Measurements from ENCODE around the gene BPHL. TPM values are rescaled to one million over a fixed set of nuclear protein-coding genes. Genes with fewer than 3 reads are reported as not detected.
"Not testable (repeated sequence)": the region's sequence is repeated elsewhere in the genome, so short reads cannot be mapped to it uniquely, and the experiment has no call there.

Gene BPHL
- total and polyA plus RNA-seq, 2 experiments from 2014 or later = 22.8 to 45.5 TPM

DNA sequence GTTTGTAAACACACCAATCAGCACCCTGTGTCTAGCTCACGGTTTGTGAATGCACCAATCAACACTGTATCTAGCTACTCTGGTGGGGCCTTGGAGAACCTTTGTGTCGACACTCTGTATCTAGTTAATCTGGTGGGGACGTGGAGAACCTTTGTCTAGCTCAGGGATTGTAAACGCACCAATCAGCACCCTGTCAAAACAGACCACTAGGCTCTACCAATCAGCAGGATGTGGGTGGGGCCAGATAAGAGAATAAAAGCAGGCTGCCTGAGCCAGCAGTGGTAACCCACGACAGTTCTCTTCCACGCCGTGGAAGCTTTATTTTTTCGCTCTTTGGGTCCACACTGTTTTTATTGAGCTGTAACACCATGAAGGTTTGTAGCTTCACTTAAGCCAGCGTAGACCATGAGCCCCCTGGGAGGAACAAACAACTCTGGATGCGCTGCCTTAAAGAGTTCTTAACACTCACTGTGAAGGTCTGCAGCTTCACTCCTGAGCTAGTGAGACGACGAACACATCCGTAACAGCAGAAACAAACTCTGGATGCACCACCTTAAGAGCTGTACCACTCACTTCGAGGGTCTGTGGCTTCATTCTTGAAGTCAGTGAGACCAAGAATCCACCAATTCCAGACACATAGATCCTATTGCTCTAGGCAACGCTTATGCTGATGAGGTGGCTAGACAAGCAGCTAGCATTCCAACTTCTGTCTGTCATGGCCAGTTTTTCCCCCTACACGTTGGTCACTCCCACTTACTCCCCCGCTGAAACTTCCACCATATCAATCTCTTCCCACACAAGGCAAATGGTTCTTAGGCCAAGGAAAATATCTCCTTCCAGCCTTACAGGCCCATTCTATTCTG is 53.0 kb downstream of the BPHL start:
- not testable (repeated sequence) for DNase-seq (ENCODE audit: low spot score); H3K9me2 ChIP-seq (ENCODE audit: insufficient read depth); H2AFZ ChIP-seq; H3K4me3 Mint-ChIP-seq; ATAC-seq; H3K27me3 Mint-ChIP-seq (ENCODE audit: insufficient read depth, low read depth, poor library complexity); H3K27me3 ChIP-seq (ENCODE audit: insufficient read depth); H3F3A ChIP-seq (replicated peaks; ENCODE audit: low read depth); H3K27ac ChIP-seq (ENCODE audit: low read depth); H4K20me1 ChIP-seq (replicated peaks; ENCODE audit: insufficient read depth); H3K4me2 ChIP-seq; H3K36me3 ChIP-seq (ENCODE audit: insufficient read depth); H3K27ac Mint-ChIP-seq; H3K79me2 ChIP-seq (replicated peaks; ENCODE audit: insufficient read depth); H3K9me3 Mint-ChIP-seq; H3K4me3 ChIP-seq; H3K36me3 Mint-ChIP-seq (ENCODE audit: low read depth)
- peaks cover 26% of the 10 kb centered on the region for H3K4me1 ChIP-seq (ENCODE audit: insufficient read depth)
- H3K4me1 Mint-ChIP-seq = peaks cover 34% of the 10 kb centered on the region
- 0 out of 2 replicates have a peak, but pooled peaks have one; percentile 25 for TF ChIP-seq POLR2AphosphoS5 (IDR thresholded peaks at IDR 0.05; ENCODE audit: low read depth)

DNA sequence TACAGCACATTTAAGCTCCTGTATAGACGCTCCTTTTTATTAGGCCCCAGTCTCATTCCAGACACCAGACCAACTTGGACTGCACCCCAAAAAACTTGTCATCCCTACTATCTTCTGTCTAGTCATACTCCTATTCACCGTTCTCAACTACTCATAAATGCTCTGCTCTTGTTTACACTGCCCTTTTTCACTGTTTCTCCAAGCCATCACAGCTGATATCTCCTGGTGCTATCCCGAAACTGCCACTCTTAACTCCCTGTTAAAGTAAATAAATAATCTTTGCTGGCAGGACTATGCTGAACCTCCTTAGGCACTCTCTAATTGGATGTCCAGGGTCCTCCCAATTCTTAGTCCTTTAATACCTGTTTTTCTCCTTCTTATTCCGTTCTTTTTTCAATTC is 54.3 kb downstream of the BPHL start:
- H3K27ac Mint-ChIP-seq; H3K36me3 Mint-ChIP-seq (ENCODE audit: low read depth); H2AFZ ChIP-seq; H3K9me2 ChIP-seq (ENCODE audit: insufficient read depth); H3K4me3 Mint-ChIP-seq; DNase-seq (ENCODE audit: low spot score); H4K20me1 ChIP-seq (replicated peaks; ENCODE audit: insufficient read depth); H3K9me3 Mint-ChIP-seq; H3K27me3 Mint-ChIP-seq (ENCODE audit: insufficient read depth, low read depth, poor library complexity); H3K79me2 ChIP-seq (replicated peaks; ENCODE audit: insufficient read depth); H3F3A ChIP-seq (replicated peaks; ENCODE audit: low read depth); H3K4me3 ChIP-seq; H3K27ac ChIP-seq (ENCODE audit: low read depth); H3K4me2 ChIP-seq; H3K27me3 ChIP-seq (ENCODE audit: insufficient read depth); ATAC-seq; H3K36me3 ChIP-seq (ENCODE audit: insufficient read depth): not testable (repeated sequence)
- peaks cover 14% of the 10 kb centered on the region for H3K4me1 ChIP-seq (ENCODE audit: insufficient read depth)
- H3K4me1 Mint-ChIP-seq = peaks cover 22% of the 10 kb centered on the region

DNA sequence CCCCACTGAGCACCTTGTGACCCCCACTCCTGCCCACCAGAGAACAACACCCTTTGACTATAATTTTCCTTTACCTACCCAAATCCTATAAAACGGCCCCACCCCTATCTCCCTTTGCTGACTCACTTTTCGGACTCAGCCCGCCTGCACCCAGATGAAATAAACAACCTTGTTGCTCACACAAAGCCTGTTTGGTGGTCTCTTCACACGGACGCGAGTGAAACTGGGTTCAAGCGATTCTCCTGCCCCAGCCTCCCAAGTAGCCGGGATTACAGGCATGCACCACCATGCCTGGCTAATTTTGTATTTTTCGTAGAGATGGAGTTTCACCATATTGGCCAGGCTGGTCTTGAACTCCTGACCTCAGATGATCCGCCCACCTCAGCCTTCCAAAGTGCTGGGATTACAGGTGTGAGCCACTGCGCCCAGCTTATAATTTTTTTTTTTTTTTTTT is 55.2 kb downstream of the BPHL start:
- H3K4me3 ChIP-seq; H3K9me3 Mint-ChIP-seq; H3K27ac ChIP-seq (ENCODE audit: low read depth); H3K4me2 ChIP-seq; H3K9me2 ChIP-seq (ENCODE audit: insufficient read depth); H3K36me3 ChIP-seq (ENCODE audit: insufficient read depth); DNase-seq (ENCODE audit: low spot score); H3K27me3 ChIP-seq (ENCODE audit: insufficient read depth); H3K27me3 Mint-ChIP-seq (ENCODE audit: insufficient read depth, low read depth, poor library complexity); H3K36me3 Mint-ChIP-seq (ENCODE audit: low read depth); ATAC-seq; H4K20me1 ChIP-seq (replicated peaks; ENCODE audit: insufficient read depth); H3K4me3 Mint-ChIP-seq; H3F3A ChIP-seq (replicated peaks; ENCODE audit: low read depth); H2AFZ ChIP-seq; H3K79me2 ChIP-seq (replicated peaks; ENCODE audit: insufficient read depth): not testable (repeated sequence)
- peaks cover 21% of the 10 kb centered on the region for H3K4me1 Mint-ChIP-seq
- H3K27ac Mint-ChIP-seq = peak overlapping the region; percentile 29; the same call in 1 of the 2 replicates
- H3K4me1 ChIP-seq (ENCODE audit: insufficient read depth) = peaks cover 14% of the 10 kb centered on the region

DNA sequence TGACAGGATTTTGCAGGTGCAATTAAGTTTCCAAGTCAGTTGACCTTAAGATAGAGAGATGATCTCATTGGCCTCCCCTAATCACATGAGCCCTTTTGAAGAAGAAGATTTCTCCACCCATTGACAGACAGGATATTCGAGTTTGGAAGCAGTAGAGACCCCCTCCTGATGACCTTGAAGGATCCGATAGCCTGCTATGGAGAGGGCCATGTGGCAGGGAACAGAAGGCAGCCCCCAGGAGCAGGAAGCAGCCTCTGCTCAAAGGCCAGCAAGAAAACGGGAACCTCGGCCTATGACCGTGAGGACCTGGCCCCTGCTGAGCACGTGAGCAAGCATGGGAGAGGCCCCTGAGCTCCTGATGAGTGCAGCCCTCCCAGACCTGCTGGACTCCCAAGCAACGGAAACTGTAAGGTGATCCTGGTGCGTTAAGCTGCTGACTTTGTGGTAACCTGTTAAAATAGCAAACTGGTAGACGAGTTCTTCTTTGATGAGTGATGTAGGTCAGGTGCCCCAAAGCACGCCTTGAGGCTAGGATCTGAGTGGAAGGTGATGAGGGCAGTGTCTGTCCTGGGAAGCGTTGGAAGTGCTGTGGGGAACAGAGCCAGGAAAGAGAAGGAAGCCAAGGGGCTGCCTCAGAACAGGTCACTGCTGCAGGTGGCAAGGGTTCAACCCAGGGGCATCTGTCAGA is 57.3 kb downstream of the BPHL start:
- no peak for ATAC-seq
- TF ChIP-seq JUNB (IDR thresholded peaks at IDR 0.05; ENCODE audit: unreplicated experiment) (no peak), EZH2phosphoT487 (IDR thresholded peaks at IDR 0.05; ENCODE audit: unreplicated experiment) (no peak), EZH2 (IDR thresholded peaks at IDR 0.05; ENCODE audit: low read depth, unreplicated experiment) (no peak)
- TF ChIP-seq, protein P1, sequence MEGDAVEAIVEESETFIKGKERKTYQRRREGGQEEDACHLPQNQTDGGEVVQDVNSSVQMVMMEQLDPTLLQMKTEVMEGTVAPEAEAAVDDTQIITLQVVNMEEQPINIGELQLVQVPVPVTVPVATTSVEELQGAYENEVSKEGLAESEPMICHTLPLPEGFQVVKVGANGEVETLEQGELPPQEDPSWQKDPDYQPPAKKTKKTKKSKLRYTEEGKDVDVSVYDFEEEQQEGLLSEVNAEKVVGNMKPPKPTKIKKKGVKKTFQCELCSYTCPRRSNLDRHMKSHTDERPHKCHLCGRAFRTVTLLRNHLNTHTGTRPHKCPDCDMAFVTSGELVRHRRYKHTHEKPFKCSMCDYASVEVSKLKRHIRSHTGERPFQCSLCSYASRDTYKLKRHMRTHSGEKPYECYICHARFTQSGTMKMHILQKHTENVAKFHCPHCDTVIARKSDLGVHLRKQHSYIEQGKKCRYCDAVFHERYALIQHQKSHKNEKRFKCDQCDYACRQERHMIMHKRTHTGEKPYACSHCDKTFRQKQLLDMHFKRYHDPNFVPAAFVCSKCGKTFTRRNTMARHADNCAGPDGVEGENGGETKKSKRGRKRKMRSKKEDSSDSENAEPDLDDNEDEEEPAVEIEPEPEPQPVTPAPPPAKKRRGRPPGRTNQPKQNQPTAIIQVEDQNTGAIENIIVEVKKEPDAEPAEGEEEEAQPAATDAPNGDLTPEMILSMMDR (conservative IDR thresholded peaks at IDR 0.05; ENCODE audit: low read depth in 2 of 2) = no peak

More for the DNA sequence above, 57.3 kb downstream of the BPHL start:
- no peak overlapping the region for H3K4me2 ChIP-seq
- H3K36me3 ChIP-seq (ENCODE audit: insufficient read depth) = no peaks in the 10 kb centered on the region
- 0 out of 2 replicates have a peak overlapping the region, but pooled peaks have one; percentile 56 for H2AFZ ChIP-seq
- Mint-ChIP-seq H3K4me1 (peaks cover 21% of the 10 kb centered on the region), H3K27ac (no peak overlapping the region), H3K36me3 (ENCODE audit: low read depth) (peaks cover 2% of the 10 kb centered on the region; the same call in 2 of the 3 replicates), H3K4me3 (no peak overlapping the region; the same call in 2 of the 3 replicates), H3K27me3 (ENCODE audit: insufficient read depth, low read depth, poor library complexity) (peaks cover 10% of the 10 kb centered on the region), H3K9me3 (no peaks in the 10 kb centered on the region; the same call in 2 of the 3 replicates)
- peaks cover 14% of the 10 kb centered on the region for H3K4me1 ChIP-seq (ENCODE audit: insufficient read depth)
- no peak overlapping the region for H3K27ac ChIP-seq (ENCODE audit: low read depth)
- H3K9me2 ChIP-seq (ENCODE audit: insufficient read depth) = peaks cover 6% of the 10 kb centered on the region; the same call in 1 of the 2 replicates
- H3K79me2 ChIP-seq (replicated peaks; ENCODE audit: insufficient read depth) = no peaks in the 10 kb centered on the region
- no peak overlapping the region for H3K4me3 ChIP-seq
- H3F3A ChIP-seq (replicated peaks; ENCODE audit: low read depth) = no peaks in the 10 kb centered on the region
- DNase-seq (ENCODE audit: low spot score) = no peak
- no peaks in the 10 kb centered on the region for H4K20me1 ChIP-seq (replicated peaks; ENCODE audit: insufficient read depth)
- H3K27me3 ChIP-seq (ENCODE audit: insufficient read depth) = no peaks in the 10 kb centered on the region
